ENCODE results near the gene THRB.

DNA sequence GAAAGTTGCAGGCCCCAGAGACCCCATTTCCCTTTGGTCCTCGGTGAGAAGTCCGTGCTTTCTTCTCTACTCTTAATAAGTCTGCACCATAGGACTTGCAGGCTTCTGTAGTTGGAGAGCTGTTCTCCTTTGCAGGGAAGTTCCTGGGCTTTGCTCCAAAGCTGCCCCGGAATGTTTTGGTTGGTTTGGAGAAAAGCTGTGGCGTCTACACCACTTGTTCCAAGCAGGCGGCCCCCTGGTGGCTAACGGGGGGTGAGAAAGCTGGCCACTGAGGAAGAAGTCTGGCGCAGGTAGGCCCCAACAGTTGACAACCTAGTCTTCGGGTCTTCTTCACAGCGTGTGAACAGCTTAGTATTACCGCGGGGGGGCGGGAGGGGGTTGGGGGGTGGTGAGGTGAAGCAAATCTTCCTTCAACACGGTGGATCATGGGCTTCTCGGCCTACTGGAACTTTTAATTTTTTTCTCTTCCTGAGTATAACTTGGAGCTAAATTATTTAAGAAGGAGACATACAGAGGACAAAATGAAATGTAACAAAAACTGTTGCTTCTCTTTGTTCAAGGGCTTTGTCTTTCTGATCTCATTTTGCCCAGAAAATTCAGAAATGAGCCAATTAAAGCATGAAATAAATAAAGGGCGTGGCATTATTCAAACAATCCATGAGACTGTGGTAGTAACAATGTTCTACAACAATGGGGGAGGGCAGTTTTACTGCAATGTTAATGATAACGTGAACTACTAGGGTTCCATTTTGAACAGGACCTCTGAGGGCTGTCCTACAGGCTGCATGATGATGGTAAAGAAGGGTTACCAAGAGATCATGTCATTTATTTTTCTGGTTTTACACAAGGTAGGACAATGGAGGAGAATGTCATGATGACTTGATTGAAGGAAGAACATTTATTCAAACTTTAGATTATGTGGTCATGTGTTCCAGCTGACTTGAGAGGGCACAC is 2.2 kb upstream of the THRB start:
- TF ChIP-seq, protein P1, sequence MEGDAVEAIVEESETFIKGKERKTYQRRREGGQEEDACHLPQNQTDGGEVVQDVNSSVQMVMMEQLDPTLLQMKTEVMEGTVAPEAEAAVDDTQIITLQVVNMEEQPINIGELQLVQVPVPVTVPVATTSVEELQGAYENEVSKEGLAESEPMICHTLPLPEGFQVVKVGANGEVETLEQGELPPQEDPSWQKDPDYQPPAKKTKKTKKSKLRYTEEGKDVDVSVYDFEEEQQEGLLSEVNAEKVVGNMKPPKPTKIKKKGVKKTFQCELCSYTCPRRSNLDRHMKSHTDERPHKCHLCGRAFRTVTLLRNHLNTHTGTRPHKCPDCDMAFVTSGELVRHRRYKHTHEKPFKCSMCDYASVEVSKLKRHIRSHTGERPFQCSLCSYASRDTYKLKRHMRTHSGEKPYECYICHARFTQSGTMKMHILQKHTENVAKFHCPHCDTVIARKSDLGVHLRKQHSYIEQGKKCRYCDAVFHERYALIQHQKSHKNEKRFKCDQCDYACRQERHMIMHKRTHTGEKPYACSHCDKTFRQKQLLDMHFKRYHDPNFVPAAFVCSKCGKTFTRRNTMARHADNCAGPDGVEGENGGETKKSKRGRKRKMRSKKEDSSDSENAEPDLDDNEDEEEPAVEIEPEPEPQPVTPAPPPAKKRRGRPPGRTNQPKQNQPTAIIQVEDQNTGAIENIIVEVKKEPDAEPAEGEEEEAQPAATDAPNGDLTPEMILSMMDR (IDR thresholded peaks at IDR 0.05), result peak in 4 of 6 experiments; percentile 26 to 45 (median 37)
- TF ChIP-seq EP300 (IDR thresholded peaks at IDR 0.05) (no peak), POLR2A (IDR thresholded peaks at IDR 0.05) (no peak), POLR2AphosphoS5 (IDR thresholded peaks at IDR 0.05) (peak in 1 of 2 donors; percentile 14)

All from upper lobe of left lung (tissue), 4 donors.